Erythroblast (primary cell): ENCODE results near the gene IL32.

ENCODE experiments used
- GATA1 ChIP-seq: IDR thresholded peaks from 2 replicates; pipeline ENCODE4 v1.6.1; 2011; ENCODE audit warnings: low read depth, mild to moderate bottlenecking, control low read depth, low read length, moderate library complexity
- POLR2A ChIP-seq: IDR thresholded peaks from 2 replicates; pipeline ENCODE4 v1.6.1; 2011; ENCODE audit warnings: mild to moderate bottlenecking, low read length

DNA sequence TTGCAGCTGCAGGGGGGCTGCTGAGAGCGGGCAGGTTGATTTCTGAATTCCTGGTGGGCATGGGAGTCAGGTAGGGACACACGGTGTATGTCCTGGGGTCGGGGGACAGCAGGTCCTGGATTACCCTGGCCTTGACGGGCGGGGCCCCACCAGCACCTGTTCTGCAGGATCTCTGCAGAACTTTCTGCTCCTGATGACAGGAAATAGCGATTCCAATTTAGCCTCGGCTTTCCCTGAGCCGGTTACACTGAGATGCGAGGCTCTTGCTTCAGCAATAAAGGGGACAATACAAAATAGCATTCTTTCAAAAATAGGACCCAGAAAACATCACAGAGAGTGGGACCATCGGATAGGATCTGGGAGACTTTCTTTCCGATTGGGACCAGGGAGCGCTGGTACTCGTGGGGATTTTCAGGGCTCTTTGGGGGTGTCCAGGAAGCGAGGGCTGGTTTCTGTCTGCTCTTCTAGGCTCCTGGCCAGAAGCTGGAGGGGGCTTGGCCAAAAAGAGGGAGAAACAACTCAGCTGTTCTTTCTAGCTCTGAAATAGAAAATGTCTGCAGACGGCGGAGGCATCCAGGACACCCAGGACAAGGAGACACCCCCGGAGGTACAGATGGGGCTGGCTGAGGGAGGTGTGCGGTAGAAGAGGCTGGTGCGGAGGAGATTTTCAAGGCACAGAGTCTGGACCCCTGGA is 47.6 kb downstream of the IL32 start:
- no peak for TF ChIP-seq POLR2A
- TF ChIP-seq GATA1, result no peak
